NCI-H82 treated with DMSO at 0.1 percent for 48 hours (cell line): ENCODE results near the gene EPHB1.
"Not testable (repeated sequence)": the region's sequence is repeated elsewhere in the genome, so short reads cannot be mapped to it uniquely, and the experiment has no call there.

Experiments used
- DNase-seq: peaks from one replicate; lab custom pipeline; 2025; ENCODE audit not compliant: unreplicated experiment; lab: John Stamatoyannopoulos, UW

The EPHB1 gene

GRCh38 chr3:135233476-135233875 is 438.4 kb downstream of the EPHB1 start:
- not testable (repeated sequence) for DNase-seq

- DNase-seq = no peak
Observed at GRCh38 chr3:135235541-135235940, 440.5 kb downstream of the EPHB1 start.

- DNase-seq = no peak
Observed at GRCh38 chr3:135237371-135238143, 442.5 kb downstream of the EPHB1 start.

- no peak for DNase-seq
Observed at GRCh38 chr3:135238236-135238830, 443.3 kb downstream of the EPHB1 start.

GRCh38 chr3:135238871-135239614 is 444.0 kb downstream of the EPHB1 start:
- no peak for DNase-seq

GRCh38 chr3:135239615-135239884 is 444.5 kb downstream of the EPHB1 start:
- DNase-seq = no peak

GRCh38 chr3:135240426-135240825 is 445.4 kb downstream of the EPHB1 start:
- no peak for DNase-seq

GRCh38 chr3:135242285-135242684 is 447.2 kb downstream of the EPHB1 start:
- DNase-seq = no peak

GRCh38 chr3:135243616-135244015 is 448.6 kb downstream of the EPHB1 start:
- no peak for DNase-seq

- DNase-seq = no peak
Observed at GRCh38 chr3:135246027-135246426, 451.0 kb downstream of the EPHB1 start.

GRCh38 chr3:135248213-135248612 is 453.2 kb downstream of the EPHB1 start:
- DNase-seq = no peak

- no peak for DNase-seq
Observed at GRCh38 chr3:135249186-135249585, 454.1 kb downstream of the EPHB1 start.

GRCh38 chr3:135258916-135259315 is 463.9 kb downstream of the EPHB1 start:
- DNase-seq = no peak

GRCh38 chr3:135260025-135260424 is 465.0 kb downstream of the EPHB1 start:
- DNase-seq = no peak

GRCh38 chr3:135261214-135261775 is 466.2 kb downstream of the EPHB1 start:
- DNase-seq = no peak

- DNase-seq = no peak
Observed at GRCh38 chr3:135261916-135262315, 466.9 kb downstream of the EPHB1 start.

GRCh38 chr3:135262441-135262840 is 467.4 kb downstream of the EPHB1 start:
- no peak for DNase-seq

GRCh38 chr3:135263331-135263730 is 468.3 kb downstream of the EPHB1 start:
- no peak for DNase-seq

GRCh38 chr3:135267487-135267886 is 472.4 kb downstream of the EPHB1 start:
- no peak for DNase-seq

GRCh38 chr3:135268941-135269532 is 474.0 kb downstream of the EPHB1 start:
- DNase-seq = no peak

- no peak for DNase-seq
Observed at GRCh38 chr3:135271177-135272025, 476.3 kb downstream of the EPHB1 start.
